GM12878 (cell line): Measurements from ENCODE around the gene COPZ2. TPM values are rescaled to one million over a fixed set of nuclear protein-coding genes. Genes with fewer than 3 reads are reported as not detected.

Experiments used
- ATAC-seq: fragments of 200-7000 bp; cut with Tn5 transposase; 3 replicates; pipeline ENCODE4 v1.9.1; 2020; ENCODE audit warnings: mild to moderate bottlenecking, moderate library complexity
- BruUV-seq: library from RNA; stranded (reverse); fragments of 400-500 nt; replicated peaks from 2 replicates; lab custom pipeline; 2021; lab: Mats Ljungman, UMichigan
- CTCF ChIA-PET: fragments of 300-600 bp; sonication (Branson Sonifier 250); formaldehyde crosslinking; extraction: SDS; loops from one replicate; lab custom pipeline; 2021; ENCODE audit warnings: inconsistent platforms; lab: Yijun Ruan, JAX
- POLR2A ChIA-PET: fragments of 350-600 bp; formaldehyde crosslinking; extraction: SDS; loops from one replicate; lab custom pipeline; 2021; ENCODE audit warnings: inconsistent platforms; lab: Charles Lee
- RAD21 ChIA-PET: fragments of 300-600 bp; sonication (Branson Sonifier 250); formaldehyde crosslinking; loops from one replicate; lab custom pipeline; 2023; ENCODE audit warnings: antibody characterized with exemption; ENCODE audit not compliant: unreplicated experiment; lab: Charles Lee
- SMC1A ChIA-PET: fragments of 300-600 bp; sonication (Branson Sonifier 250); formaldehyde crosslinking; loops from one replicate; lab custom pipeline; 2023; ENCODE audit not compliant: unreplicated experiment, uncharacterized antibody; lab: Charles Lee
- DNase-seq: peaks from one replicate; pipeline ENCODE4 v3.0.0-alpha.2; 2011; ENCODE audit warnings: low read depth, low spot score
- FAIRE-seq: peaks from 3 replicates; lab custom pipeline; 2011; peaks lifted over from hg19 to GRCh38; lab: Jason Lieb, UNC
- H2AFZ ChIP-seq: 2 replicates; pipeline ENCODE4 v1.6.0; 2011; ENCODE audit warnings: low read depth, low read length, control low read depth; ENCODE audit not compliant: control insufficient read depth
- H3K27ac ChIP-seq: 2 replicates; pipeline ENCODE4 v1.5.1; 2011; ENCODE audit warnings: control low read depth; ENCODE audit not compliant: control insufficient read depth, insufficient read depth
- H3K27me3 ChIP-seq, 2 experiments: replicated peaks in 1 of 2; 2 replicates each; pipeline versions ENCODE4 v1.6.0 to v1.6.1; 2011; ENCODE audit warnings: low read length in 1 of 2; ENCODE audit not compliant: control insufficient read depth in 2 of 2, insufficient read depth in 2 of 2
- H3K36me3 ChIP-seq, 2 experiments: 2 replicates each; pipeline ENCODE4 v1.5.1; 2011; ENCODE audit warnings: low read length in 1 of 2; ENCODE audit not compliant: control insufficient read depth in 2 of 2, insufficient read depth in 2 of 2
- H3K4me1 ChIP-seq: 2 replicates; pipeline ENCODE4 v1.6.1; 2011; ENCODE audit warnings: mild to moderate bottlenecking, low read length, moderate library complexity, mixed read lengths; ENCODE audit not compliant: control insufficient read depth, insufficient read depth
- H3K4me2 ChIP-seq: 2 replicates; pipeline ENCODE4 v1.6.0; 2011; ENCODE audit warnings: control low read depth; ENCODE audit not compliant: control insufficient read depth, insufficient read depth
- H3K4me3 ChIP-seq: fragments of 200-600 bp; sonication (generic); 2 replicates; pipeline ENCODE4 v1.5.1; 2016
- H3K79me2 ChIP-seq: 2 replicates; pipeline ENCODE4 v1.6.0; 2011; ENCODE audit warnings: low read length; ENCODE audit not compliant: control insufficient read depth, insufficient read depth
- H3K9ac ChIP-seq: 2 replicates; pipeline ENCODE4 v1.8.0; 2011; ENCODE audit warnings: low read length, control low read depth, mixed read lengths; ENCODE audit not compliant: control insufficient read depth, insufficient read depth
- H3K9me3 ChIP-seq: replicated peaks from 3 replicates; pipeline ENCODE4 v1.5.1; 2011; ENCODE audit warnings: mild to moderate bottlenecking, low read length; ENCODE audit not compliant: control insufficient read depth, insufficient read depth
- H4K20me1 ChIP-seq: 2 replicates; pipeline ENCODE4 v1.6.0; 2011; ENCODE audit not compliant: control insufficient read depth, insufficient read depth
- CEBPB ChIP-seq, 2 experiments: fragments of 150-350 bp in 1 of 2; IDR thresholded peaks; 2 replicates each; pipeline ENCODE4 v1.6.1; 2012 to 2014; ENCODE audit warnings: low read depth in 2 of 2, low read length in 2 of 2, borderline replicate concordance in 1 of 2, inconsistent platforms in 1 of 2
- CHD1 ChIP-seq: IDR thresholded peaks from 2 replicates; pipeline ENCODE4 v1.6.1; 2012; ENCODE audit warnings: low read depth, low read length, improper control_type of control experiment
- ESRRA ChIP-seq: IDR thresholded peaks from 2 replicates; pipeline ENCODE4 v1.6.1; 2012; ENCODE audit warnings: mild to moderate bottlenecking, low read length, improper control_type of control experiment
- IKZF1 ChIP-seq: fragments of 450-650 bp; conservative IDR thresholded peaks from 2 replicates; pipeline ENCODE4 v1.6.1; 2017; ENCODE audit warnings: antibody characterized with exemption, mild to moderate bottlenecking
- MEF2B ChIP-seq: fragments of 450-650 bp; IDR thresholded peaks from 2 replicates; pipeline ENCODE4 v1.6.1; 2018; ENCODE audit warnings: mild to moderate bottlenecking, moderate library complexity; ENCODE audit not compliant: partially characterized antibody, poor library complexity, severe bottlenecking
- NFYA ChIP-seq: IDR thresholded peaks from 2 replicates; pipeline ENCODE4 v1.6.1; 2011; ENCODE audit warnings: low read depth, mild to moderate bottlenecking, low read length, improper control_type of control experiment, borderline replicate concordance
- POLR2A ChIP-seq: IDR thresholded peaks from 2 replicates; pipeline ENCODE4 v1.6.1; 2011; ENCODE audit warnings: low read depth, mild to moderate bottlenecking, low read length
- RAD51 ChIP-seq: fragments of 450-650 bp; IDR thresholded peaks from 2 replicates; pipeline ENCODE4 v1.6.1; 2016; ENCODE audit warnings: moderate library complexity, mild to moderate bottlenecking, inconsistent platforms
- RBBP5 ChIP-seq: fragments of 200-600 bp; sonication (generic); conservative IDR thresholded peaks from 2 replicates; pipeline ENCODE4 v1.6.1; 2016
- SP1 ChIP-seq: IDR thresholded peaks from one replicate; pipeline ENCODE4 v1.6.1; 2011; ENCODE audit warnings: low read depth, low read length
- WGBS: methylation state at CpG from one replicate; pipeline ENCODE4 v1.1.6; 2016; ENCODE audit warnings: low lambda C conversion rate; ENCODE audit not compliant: insufficient replicate concordance, insufficient coverage; ENCODE audit errors: missing lambda C conversion rate; 5-methylcytosine and 5-hydroxymethylcytosine counted together
- in situ Hi-C: fragments of 300-500 bp; cut with MboI; formaldehyde crosslinking; loops from 9 replicates; pipeline ENCODE4 v1.14.3; 2018; ENCODE audit warnings: mixed read lengths
- intact Hi-C: fragments of 100-400 bp; cut with micrococcal nuclease; formaldehyde crosslinking; loops from one replicate; pipeline ENCODE4 v1.14.2; 2022; ENCODE audit not compliant: unreplicated experiment
- polyA plus RNA-seq, 11 experiments: library from polyadenylated mRNA; depleted of rRNA in 4 of 11; unstranded in 6 of 11; stranded (reverse) in 5 of 11; fragments of >200 nt; fragmentation: Nextera tagmentation in 4 of 11; fragmentation: Illumina TruSeq in 1 of 11; extraction: Ambion mirVana in 4 of 11; extraction: Trizol in 1 of 11; gene quantifications; 1 replicate in 1 of 11; 2 replicates in 10 of 11; pipeline versions ENCODE4 v1.2.1 to v1.2.3, GENCODE V29; 2011 to 2016; ENCODE audit warnings: inconsistent platforms in 2 of 11, missing spikeins in 2 of 11, low read depth in 1 of 11
- total RNA-seq, 4 experiments: library from RNA; depleted of rRNA in 3 of 4; stranded (reverse); fragments of >200 nt in 3 of 4; fragmentation: Illumina TruSeq in 1 of 4; extraction: Trizol in 1 of 4; gene quantifications; 2 replicates each; pipeline versions ENCODE4 v1.2.1 to v1.2.3, GENCODE V29; 2013 to 2021
- TF ChIP-seq, protein P1 (sequence below): IDR thresholded peaks from 2 replicates; pipeline ENCODE4 v1.6.1; 2012; ENCODE audit warnings: low read depth, low read length, improper control_type of control experiment
- TF ChIP-seq, protein P2 (sequence below): IDR thresholded peaks from 2 replicates; pipeline ENCODE4 v1.6.1; 2012; ENCODE audit warnings: low read depth, low read length, improper control_type of control experiment

The COPZ2 gene
- total and polyA plus RNA-seq, 10 of the 15 experiments (the other 5 are each of a cell fraction or from before 2014, with no cell fraction given) = 0.20 to 4.3 (median 2.6) TPM

DNA sequence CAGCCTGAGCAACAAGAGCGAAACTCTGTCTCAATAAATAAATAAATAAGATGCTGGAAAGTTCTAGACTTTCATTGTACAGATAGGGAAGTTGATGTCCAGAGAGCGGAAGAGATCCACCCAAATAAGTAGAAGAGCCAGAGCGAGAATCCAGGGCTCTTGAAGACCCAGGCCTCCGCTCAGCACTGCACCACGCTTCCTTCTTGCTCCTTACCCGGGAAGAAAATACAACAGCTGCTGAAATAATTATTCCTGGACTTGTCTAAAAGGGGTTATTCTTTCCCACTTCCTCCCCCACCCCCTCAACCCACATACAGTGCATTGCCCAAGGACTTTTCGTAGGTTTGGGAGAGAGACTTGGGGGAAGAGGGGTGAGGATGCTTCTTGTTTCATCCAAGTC, 40.0 kb downstream of the COPZ2 start:
- Histone ChIP-seq H2AFZ (no peak overlapping the region), H3K9ac (no peak overlapping the region), H4K20me1 (no peaks in the 10 kb centered on the region), H3K27me3 (no peaks in the 10 kb centered on the region), H3K4me2 (no peak overlapping the region), H3K27ac (no peak overlapping the region), H3K79me2 (no peaks in the 10 kb centered on the region), H3K4me3 (no peak overlapping the region), H3K9me3 (no peaks in the 10 kb centered on the region), H3K36me3 (no peaks in the 10 kb centered on the region), H3K4me1 (peaks cover 14% of the 10 kb centered on the region)
- RAD21 ChIA-PET = no interaction called here
- 38% methylated on average over 7 of the region's 7 CpGs for WGBS
- TF ChIP-seq RBBP5 (no peak), IKZF1 (no peak), POLR2A (no peak)
- no TSS peak for BruUV-seq
- CTCF ChIA-PET = interaction anchor here (4.7 kb wide), 1 partner anchor 14 kb away, joined by 23 read pairs; no protein-coding TSS in a partner anchor
- POLR2A ChIA-PET = no interaction called here
- intact Hi-C loops = no loop called here
- in situ Hi-C loops = no loop called here
- SMC1A ChIA-PET = interaction anchor here (9.5 kb wide), 1 partner anchor 19 kb away, joined by 97 read pairs; no protein-coding TSS in a partner anchor
- ATAC-seq (no peak), FAIRE-seq (no peak), DNase-seq (no peak)

DNA sequence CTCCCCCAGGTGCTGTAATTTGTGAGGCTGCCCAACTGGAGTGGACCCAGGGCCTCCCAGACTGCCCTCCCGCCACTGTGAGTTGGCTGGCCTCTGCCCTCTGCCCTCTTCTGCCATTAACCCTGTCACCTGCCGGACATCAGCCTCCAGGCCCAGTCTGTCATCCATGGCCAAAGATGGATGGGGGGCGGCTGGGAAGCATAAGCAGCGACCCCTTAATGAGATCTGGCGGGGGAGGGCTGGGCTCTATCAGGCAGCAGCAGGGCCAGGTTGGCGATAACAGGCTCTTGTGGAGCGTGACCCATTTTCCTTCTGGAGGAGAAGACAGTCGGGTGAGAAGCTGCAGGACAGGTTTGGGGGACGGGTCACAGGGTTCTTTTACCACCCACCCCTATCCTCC, 41.4 kb downstream of the COPZ2 start:
- no peaks in the 10 kb centered on the region for H3K79me2 ChIP-seq
- H3K4me1 ChIP-seq = peaks cover under 1% of the 10 kb centered on the region; the same call in 1 of the 2 replicates
- no peaks in the 10 kb centered on the region for H3K9me3 ChIP-seq
- H3K4me3 ChIP-seq = no peak overlapping the region
- DNase-seq (no peak), FAIRE-seq (no peak), ATAC-seq (no peak)
- CTCF ChIA-PET = interaction anchor here (1.4 to 2.8 kb wide), 3 partner anchors 8 to 25 kb away, joined by 4 to 7 read pairs (median 4); partner anchors contain the start of gene CDK5RAP3
- POLR2A ChIA-PET = interaction anchor here (1.4 kb wide), 1 partner anchor 16 kb away, joined by 3 read pairs; no protein-coding TSS in a partner anchor
- RAD21 ChIA-PET = no interaction called here
- no peaks in the 10 kb centered on the region for H4K20me1 ChIP-seq
- no peak overlapping the region for H2AFZ ChIP-seq
- no peaks in the 10 kb centered on the region for H3K36me3 ChIP-seq
- 48% methylated on average over 9 of the region's 9 CpGs for WGBS
- no peak overlapping the region for H3K4me2 ChIP-seq
- BruUV-seq = no TSS peak
- in situ Hi-C loops = no loop called here
- no peak overlapping the region for H3K9ac ChIP-seq
- TF ChIP-seq, protein P1, sequence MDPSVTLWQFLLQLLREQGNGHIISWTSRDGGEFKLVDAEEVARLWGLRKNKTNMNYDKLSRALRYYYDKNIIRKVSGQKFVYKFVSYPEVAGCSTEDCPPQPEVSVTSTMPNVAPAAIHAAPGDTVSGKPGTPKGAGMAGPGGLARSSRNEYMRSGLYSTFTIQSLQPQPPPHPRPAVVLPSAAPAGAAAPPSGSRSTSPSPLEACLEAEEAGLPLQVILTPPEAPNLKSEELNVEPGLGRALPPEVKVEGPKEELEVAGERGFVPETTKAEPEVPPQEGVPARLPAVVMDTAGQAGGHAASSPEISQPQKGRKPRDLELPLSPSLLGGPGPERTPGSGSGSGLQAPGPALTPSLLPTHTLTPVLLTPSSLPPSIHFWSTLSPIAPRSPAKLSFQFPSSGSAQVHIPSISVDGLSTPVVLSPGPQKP = no peak
- TF ChIP-seq ESRRA (no peak), RAD51 (no peak), CHD1 (no peak), SP1 (no peak), POLR2A (no peak), MEF2B (no peak), CEBPB (IDR thresholded peaks at IDR 0.05; ENCODE audit: borderline replicate concordance in 1 of 2, low read depth in 2 of 2, low read length in 2 of 2) (no peak), NFYA (no peak)
- TF ChIP-seq, protein P2, sequence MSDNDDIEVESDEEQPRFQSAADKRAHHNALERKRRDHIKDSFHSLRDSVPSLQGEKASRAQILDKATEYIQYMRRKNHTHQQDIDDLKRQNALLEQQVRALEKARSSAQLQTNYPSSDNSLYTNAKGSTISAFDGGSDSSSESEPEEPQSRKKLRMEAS = no peak
- intact Hi-C loops = no loop called here
- SMC1A ChIA-PET = interaction anchor here (1.1 kb wide), 1 partner anchor 18 kb away, joined by 5 read pairs; no protein-coding TSS in a partner anchor
- H3K27ac ChIP-seq = no peak overlapping the region
- no peaks in the 10 kb centered on the region for H3K27me3 ChIP-seq
